GM21529 (cell line): ENCODE data around the gene ST3GAL5.

ENCODE experiments used
- ATAC-seq: cut with Tn5 transposase; IDR thresholded peaks from one replicate; pipeline ENCODE4 v1.9.1; 2021; ENCODE audit not compliant: unreplicated experiment

Gene ST3GAL5

DNA sequence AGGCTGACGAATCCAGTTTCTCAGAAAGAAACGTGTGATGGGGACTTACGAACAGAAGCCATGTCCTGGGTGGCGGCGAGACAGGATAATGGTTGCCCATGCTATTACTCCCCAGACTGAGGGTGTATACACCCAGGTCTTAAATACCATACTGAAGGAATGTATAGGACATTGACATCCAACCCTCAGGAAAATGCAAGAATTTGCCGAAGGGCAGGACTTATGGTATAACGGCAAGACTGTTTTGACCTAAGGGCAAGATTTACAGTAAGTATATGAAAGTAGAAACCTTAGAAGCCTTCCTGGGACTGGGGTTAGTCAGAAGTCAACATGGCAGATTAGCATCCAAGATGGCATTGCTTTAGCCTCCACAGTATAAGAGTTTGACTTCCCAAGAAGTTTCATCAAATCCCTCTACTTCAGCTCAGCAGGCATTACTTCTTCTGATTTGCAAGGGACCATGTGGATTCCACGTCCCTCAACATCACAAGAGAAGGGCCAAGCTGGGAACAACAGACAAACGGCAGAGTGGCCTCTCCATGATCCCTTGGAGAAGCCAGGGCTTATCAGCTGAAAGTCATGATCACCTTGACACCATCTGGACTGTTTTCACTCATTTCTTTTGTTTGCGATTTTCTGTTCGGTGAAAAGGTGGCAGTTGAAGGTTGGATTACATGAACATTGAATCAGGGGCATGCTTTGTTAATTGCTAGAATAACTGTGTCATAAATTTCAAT is 21.1 kb downstream of the ST3GAL5 start:
- ATAC-seq = no peak

DNA sequence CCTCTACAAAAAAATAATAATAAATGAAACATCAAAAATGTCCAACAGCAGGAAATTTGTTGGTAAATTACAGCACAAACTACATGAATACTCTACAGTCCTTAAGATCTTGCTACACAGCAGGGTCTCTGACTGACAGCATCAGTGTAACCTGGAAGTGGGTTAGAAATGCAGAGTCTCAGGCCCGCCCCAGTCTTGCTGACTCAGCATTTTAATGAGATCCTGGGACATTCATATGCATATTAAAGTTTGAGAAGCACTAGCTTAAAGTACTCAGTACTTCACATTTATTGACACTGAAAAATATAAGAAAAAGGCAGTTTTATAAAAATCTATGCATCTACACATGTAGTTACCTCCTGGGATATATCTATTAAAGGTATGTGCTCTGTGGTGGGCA is 21.7 kb downstream of the ST3GAL5 start:
- no peak for ATAC-seq

DNA sequence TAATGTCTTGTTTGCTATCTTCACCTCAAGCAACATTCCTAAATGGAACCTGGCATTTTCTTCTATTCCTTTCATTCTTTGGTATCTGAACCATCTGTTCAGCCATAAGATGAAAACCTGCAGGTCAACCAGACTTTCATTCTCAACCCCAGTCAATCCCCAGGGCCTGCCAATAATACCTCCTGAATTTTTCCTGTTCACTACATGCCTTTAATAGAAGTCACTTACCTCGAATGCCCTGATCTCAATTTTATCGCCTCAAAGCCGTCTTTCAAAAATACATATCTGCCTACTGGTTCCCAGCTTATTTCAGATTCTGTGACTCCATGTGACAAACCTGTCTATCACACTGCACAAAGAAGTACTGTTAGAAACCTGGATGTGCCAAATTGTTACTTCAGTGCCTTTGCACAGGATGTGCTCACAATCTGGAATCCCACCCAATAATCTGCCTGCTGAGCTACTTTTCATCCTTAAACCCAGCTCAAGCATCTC is 22.6 kb downstream of the ST3GAL5 start:
- ATAC-seq = no peak

DNA sequence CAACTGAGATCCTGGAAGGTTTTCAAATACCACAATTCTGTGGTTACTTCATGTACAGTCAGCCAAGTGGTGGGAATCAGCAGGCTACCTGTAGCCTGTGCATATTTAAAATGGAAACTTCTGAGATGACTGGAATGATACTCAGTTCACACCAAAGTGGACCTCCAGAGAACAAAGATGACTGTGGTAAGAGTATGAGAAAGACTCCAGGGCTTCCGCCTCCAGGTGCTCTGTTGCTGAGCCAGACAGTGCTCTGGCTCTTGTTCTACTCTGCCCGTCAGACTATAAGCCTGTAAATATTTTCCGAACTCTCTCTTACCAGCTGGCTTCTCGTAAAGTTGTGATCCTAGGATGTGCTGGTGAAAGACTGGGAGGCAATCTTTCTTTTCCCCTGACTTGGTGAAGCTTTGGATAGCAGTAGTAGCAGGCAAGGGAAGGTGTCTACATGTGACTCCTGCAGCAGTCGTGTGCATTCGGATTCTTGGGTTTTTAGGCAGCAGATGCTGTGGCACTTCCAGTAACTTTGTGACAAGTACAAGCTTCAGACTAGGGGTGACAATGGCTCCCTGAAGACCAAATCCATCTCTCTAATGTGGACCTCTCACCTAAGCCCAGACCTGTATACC is 23.1 kb downstream of the ST3GAL5 start:
- peak; percentile 80 for ATAC-seq

DNA sequence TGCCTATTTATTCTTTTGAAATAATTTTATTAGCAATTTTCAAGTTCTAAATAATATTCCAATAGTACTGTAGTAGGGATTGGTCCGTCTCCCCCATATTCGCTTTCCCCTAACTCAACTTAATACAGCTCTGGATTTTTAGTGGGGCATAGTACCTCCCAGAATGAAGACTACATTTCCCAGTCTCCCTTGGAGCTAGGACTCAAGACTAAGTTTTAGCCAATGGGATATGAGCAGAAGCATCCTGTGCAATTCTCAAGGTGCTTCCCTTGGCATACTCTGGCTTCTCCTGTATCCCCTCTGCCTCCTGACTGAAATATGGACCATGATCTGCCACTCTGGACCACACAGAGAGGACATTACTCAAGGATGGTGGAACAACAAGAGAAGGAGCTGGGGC is 24.1 kb downstream of the ST3GAL5 start:
- no peak for ATAC-seq

DNA sequence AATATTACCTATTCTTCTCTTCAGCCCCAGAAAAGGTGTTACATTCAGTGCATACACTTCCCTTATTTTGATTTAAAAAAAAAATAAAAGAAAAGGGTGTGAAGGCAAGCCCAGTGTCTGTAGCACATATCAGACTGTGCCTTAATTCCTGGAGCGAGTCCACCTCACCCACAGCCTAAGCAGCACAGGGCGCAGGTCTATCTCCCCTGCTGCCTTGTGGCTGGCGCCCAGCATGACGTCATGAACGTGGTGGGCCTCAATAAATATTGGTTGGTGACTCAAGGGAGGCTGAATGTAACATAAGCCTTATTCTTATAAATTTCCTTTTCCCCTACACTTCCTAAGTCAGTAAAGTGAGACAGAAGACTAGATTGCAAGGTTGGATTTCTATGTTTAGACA is 26.4 kb downstream of the ST3GAL5 start:
- ATAC-seq = no peak

DNA sequence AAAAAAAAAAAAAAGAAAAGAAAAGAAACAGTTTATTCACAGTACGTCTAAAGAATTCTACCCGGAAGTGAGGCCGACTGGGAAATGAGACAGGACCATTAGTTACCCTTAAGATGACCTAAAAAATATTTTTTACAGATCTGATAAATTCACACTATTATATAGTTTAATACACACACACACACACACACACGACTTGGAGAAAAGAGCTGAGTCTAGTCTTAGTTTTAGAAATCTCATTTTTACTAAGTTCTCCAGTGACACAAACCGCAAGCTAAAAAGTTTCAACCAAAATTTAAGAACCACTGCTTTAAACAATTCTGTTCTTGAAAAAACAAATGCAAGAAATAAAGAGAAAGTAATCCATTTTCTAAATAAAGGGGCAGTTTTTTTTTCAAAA is 27.1 kb downstream of the ST3GAL5 start:
- ATAC-seq = no peak

DNA sequence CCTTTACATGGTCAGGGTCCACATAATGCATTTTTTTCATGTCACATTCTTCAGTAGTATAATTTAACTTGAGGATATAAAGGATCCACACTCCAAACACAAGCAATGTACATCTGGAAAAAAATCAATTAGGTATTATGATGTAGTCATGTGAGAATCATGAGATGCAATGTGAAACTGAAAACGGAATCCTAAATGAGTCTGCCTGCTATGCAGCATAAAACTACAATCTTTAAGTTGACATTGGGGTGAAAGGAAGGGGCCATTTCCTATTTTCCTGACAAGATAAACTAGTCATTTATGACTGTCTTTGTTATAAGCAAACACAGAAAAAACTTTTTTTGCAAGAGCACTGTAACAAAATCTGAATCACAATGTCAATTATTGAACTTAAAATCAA is 27.6 kb downstream of the ST3GAL5 start:
- peak; percentile 37 for ATAC-seq

DNA sequence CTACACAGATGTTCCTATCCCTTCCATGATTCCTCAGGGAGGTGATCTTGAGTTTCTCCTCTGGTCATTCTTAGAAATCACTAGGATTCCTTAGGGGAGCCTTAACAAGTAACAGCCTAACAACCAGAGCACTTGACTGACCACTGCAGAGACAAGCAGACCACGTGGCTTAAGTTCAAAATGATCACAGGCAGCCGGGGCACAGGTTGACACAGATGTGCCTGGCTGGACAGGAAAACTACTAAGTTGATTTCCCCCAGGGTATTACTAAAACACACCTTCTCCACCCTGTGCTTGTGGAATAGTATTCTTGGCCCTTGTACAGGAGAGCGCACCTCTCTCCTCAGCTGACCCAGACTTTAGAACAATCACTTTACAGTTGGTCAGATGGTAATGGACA is 29.9 kb downstream of the ST3GAL5 start:
- ATAC-seq = no peak

DNA sequence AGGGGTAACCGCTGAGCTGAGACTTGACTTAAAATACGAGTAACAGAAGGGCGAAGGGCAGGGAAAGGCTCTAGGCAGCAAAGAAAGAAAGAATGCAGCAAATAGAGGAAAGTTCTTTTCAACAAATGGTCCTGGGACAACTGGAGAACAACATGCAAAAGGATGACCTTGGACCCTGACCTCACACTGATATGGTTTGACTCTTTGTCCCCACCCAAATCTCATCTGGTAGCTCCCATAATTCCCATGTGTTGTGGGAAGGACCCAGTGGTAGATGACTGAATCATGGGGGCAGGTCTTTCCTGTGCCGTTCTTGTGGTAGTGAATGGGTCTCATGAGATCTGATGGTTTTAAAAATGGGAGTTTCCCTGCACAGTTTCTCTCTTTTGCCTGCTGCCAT is 33.9 kb downstream of the ST3GAL5 start:
- no peak for ATAC-seq

DNA sequence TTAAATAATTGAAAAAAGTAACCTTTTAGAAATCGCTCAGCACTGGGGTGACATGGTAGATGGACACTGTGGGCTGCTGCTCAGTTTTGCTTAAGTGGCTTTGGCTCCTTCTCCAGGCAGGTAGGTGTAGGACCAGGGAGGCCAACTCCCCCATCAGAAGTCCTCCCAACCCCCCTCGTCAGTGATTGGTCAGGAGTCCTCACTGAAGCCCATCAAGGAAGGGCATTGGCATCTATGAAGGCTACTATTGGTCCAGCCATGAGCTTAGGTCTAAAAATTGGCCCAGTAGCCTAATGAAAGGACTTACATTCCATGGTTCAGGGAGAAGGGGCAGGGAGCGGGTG is 34.7 kb downstream of the ST3GAL5 start:
- peak; percentile 30 for ATAC-seq

DNA sequence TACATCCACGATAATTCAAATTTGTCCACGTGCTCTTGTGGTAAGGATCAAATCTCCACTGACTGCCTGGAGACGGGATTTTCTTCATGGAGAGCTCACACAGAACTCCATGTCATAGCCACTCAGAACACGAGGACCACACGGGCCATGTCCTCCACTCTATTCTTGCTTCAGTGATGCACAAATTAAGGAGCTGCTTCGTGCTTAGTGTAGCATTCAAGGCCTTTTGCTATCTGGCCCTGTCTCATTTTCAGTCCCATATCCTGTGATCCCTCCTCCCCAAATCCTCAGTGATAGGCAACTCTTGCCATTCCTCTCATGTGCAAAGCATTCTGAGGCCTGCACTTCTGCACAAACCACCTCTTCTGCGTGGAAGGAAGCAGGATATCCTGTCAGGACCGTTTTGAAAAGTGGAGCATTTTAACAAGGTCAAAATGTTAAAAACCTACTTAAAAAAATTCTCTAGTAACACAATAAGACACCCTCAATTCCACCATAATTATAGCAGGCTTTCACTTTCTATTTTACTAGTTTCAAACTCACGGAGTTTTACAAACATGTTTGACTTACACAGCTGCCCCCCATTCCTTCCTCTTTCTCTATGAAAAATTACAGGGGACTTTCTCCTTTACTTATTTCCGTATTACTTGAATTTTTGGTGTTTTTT is 35.2 kb downstream of the ST3GAL5 start:
- ATAC-seq = peak; percentile 53

DNA sequence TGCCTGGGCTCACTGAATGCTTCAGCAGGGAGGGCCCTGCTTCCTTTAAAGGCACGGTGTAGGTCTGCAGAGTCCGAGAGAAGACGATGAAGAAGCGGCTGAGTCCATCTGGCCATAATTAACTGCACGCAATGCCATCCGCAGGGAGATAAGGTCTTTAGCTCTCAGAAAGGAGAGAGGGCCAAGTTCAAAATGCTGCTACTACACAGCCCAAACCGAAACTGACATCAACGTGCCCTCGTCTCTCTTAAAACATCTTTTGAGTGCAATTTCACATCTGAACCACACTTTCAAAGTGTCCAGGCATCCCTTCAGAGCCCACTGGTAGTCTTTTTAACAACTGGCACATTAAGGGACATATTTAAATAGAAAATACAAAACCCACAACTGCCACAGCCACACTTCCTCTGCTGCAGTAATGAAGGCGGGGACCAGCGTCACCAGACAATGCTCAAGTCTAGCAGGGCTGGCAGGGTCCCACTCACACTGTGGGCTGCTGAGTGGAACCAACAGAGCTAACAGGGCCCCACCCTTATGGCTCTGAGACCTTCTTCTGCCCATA is 35.8 kb downstream of the ST3GAL5 start:
- peak; percentile 64 for ATAC-seq

DNA sequence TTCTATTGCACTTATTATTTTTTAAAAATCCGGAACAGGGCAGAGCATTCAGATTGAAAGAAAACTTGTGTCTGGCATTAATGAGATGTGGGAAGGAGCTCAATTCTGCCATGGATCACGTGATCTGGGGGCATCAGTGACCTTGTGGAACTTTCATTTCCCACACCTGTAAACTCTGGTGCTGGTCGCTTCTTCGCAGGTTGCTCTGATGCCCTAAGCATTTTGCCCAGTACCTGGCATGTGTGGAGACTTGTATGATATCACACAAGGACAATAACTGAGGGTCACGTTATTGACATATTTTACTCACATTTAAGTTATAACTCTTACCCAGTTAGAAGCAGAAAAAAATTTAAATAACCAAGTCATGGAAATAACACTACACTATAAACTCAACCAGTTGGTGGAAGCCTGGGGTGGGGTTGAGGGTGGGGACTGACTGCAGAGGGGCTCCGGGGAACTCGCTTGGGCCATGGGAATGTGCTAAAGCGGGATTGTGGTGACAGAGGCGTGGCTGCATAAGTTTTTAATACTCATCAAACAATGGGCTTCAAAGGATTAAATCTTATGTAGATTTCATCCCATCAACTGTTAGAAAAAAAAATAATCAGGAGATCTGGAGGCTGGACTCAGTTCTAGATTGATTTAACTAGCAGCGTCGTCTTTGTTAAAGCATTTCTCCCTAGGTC is 36.5 kb downstream of the ST3GAL5 start:
- no peak for ATAC-seq

DNA sequence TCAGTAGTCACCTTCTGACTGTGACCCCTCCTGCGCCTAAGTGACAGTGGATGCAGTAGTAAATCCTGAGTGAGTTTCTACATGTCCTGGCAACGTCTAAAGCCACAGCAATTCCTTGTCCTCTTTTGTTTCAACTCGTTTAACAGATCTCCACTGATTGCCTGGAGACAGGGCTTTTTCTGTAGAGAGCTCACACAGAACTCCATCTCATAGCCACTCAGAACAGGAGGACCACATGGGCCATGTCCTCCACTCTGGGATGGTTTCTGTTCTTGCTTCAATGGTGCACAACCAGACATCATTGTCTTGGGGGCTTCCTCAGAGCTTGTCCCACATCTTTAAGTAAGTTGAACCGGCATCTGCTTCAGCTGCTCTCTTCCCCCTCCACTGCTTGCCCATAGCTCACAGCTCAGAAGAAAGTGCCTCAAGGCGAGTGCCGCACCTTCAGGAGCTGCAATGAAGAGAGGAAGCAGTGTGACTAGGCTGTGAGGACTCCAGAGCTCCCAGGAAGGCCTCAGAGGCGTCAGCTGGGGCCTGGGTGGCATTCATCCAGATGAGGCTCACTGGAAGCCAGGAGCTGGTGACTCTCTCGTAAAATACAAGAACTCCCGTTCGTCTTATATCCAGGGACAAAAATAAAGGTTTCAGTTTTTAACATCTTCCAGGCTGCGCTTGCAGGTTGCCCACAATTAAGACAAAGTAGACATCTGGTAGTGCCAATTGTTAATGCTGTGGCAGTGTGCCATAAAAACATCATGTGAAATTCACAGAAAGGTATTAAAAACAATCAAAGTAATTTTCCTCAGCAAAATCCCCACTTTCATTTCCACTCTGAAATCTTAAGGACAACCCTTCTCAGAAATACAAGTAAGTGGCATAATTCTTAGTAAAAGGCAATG is 37.3 kb downstream of the ST3GAL5 start:
- no peak for ATAC-seq

DNA sequence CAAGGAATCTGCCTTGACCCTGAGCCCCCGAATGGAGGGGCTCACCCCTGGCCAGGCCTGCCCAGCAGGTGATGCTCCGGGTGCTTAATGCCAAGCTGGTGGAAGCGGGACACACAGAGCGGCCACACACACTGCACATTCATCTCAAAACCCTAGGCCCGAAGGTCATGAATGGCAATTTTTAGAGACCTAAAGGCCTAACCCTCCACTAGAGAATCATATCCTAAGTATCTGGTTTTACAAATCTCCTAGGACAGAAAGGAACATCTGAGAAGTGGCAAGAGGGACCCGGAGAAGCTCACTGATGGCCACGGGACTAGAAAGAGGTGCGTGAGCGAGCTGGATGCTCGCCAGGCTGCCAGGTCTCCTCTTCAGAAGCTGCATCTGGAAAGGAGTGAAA is 38.3 kb downstream of the ST3GAL5 start:
- no peak for ATAC-seq

DNA sequence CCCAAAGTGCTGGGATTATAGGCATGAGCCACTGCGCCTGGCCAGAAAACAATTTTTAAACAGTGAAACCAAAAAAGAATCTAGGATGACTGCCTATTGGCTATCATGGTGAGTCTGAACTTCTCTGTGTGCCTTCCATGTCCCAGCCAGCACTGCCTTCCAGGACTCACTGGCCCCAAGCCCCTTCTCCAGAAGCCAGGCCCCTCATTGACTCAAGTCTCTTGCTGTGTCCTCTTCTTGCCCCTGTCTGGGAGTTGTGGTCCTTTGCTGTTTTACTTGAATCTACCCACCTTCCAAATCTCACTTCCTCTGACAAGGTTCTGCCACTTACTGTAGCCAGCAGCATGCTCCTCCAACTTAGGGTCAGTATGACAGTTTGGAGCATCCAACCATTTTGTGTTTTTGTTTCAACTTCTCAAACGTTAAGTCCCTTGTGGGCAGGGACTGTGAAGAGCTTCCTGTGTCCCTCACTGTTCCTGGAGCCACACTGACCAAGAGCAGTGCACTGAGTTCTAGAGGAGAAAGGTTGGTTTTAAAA is 41.7 kb downstream of the ST3GAL5 start:
- no peak for ATAC-seq

DNA sequence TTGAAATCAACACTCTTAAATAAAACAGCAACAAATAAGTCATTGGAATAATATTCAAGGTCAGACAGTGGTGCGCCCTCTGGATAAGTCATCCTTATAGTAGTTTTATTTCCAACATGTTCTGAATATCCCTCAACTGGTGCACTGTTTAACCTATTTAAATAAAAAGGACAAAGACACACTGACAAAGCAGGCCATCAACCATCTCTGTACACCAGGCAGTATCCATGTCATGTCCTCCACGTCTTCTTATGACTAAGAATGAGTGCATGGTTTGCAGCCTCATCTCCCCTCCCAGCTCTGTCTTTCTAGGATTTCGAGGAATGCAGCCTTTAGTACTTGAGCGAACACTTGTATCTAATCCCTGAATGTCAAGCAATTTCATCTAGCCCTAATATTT is 42.4 kb downstream of the ST3GAL5 start:
- ATAC-seq = no peak

DNA sequence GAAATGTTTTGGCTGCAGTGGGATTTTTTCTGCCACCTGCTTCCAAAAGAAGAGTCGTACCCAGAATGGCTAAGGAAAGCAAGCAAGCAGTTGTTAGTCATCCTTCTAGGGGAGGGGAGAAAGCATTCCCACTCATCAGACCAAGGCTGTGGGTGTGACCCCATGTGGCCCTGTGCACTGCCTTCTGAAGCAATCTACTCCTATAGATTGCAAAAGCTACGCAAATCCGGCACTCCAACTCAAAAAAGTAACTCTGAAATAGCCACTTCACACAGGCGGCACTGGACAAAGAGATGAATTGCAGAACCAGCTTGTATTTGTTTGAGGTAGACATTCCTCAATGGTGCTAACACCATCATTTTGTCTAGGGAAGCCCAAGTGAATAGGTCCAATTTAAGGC is 44.3 kb downstream of the ST3GAL5 start:
- no peak for ATAC-seq

DNA sequence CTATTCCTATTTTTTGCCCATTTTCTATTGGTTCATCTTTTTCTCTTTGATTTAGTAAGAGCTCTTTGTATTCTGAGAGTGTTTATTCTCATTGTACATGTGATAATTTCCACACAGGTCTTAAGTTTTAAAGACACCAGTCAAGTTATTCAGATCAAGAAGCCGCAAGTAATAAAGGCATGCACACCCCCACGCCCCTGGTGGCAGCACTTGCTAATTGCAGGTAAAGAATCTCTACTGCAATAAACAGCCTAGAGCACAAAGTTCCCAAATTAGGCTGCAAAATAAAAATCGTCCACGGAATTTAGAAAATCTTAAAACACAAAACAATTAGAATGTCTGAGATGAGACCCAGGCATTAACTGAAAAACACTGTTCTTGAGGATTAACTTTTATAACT is 45.2 kb downstream of the ST3GAL5 start:
- ATAC-seq = no peak
